Activated T-helper 1 cell treated with anti-CD3 and anti-CD28 coated beads, Interleukin-2, amount 50 U/mL, for 16 hours (primary cell): ENCODE results near the gene TSPAN11.

Experiments
- DNase-seq, 2 donors: peaks; one replicate each; pipeline ENCODE4 v3.0.0-alpha.2; 2020; ENCODE audit warnings: low read depth in 1 of 2, low spot score in 1 of 2

Gene TSPAN11

GRCh38 chr12:31037931-31038330, 111.4 kb downstream of the TSPAN11 start:
- DNase-seq, result no peak

- DNase-seq, result no peak
Observed at GRCh38 chr12:31041033-31041564, 114.6 kb downstream of the TSPAN11 start.
